GM23338 (cell line): ENCODE data around the gene GRID1. TPM values are rescaled to one million over a fixed set of nuclear protein-coding genes. Genes with fewer than 3 reads are reported as not detected.

ENCODE experiments used
- ATAC-seq: fragments of 200-7000 bp; cut with Tn5 transposase; 3 replicates; pipeline ENCODE4 v1.9.1; 2020
- DNase-seq: peaks from one replicate; pipeline ENCODE4 v3.0.0-alpha.2; 2015; ENCODE audit warnings: low spot score
- H2AFZ ChIP-seq: fragments of 200-600 bp; sonication (generic); 2 replicates; pipeline ENCODE4 v1.8.0; 2016; ENCODE audit warnings: antibody characterized with exemption, mild to moderate bottlenecking, moderate library complexity
- H3F3A ChIP-seq: fragments of 200-600 bp; sonication (generic); replicated peaks from 2 replicates; pipeline ENCODE4 v1.8.0; 2017; ENCODE audit warnings: antibody characterized with exemption, mixed run types, low read depth
- H3K27ac ChIP-seq: fragments of 200-600 bp; sonication (generic); 2 replicates; pipeline ENCODE4 v1.6.1; 2016; ENCODE audit warnings: low read depth
- H3K27me3 ChIP-seq: fragments of 200-600 bp; sonication (generic); 2 replicates; pipeline ENCODE4 v1.8.0; 2016; ENCODE audit warnings: mild to moderate bottlenecking, mixed run types, moderate library complexity; ENCODE audit not compliant: insufficient read depth
- H3K36me3 ChIP-seq: fragments of 200-600 bp; sonication (generic); 2 replicates; pipeline ENCODE4 v1.8.0; 2016; ENCODE audit warnings: mild to moderate bottlenecking; ENCODE audit not compliant: insufficient read depth
- H3K4me1 ChIP-seq: fragments of 200-600 bp; sonication (generic); 2 replicates; pipeline ENCODE4 v1.8.0; 2016; ENCODE audit warnings: mild to moderate bottlenecking, moderate library complexity; ENCODE audit not compliant: insufficient read depth
- H3K4me2 ChIP-seq: fragments of 200-600 bp; sonication (generic); 2 replicates; pipeline ENCODE4 v1.7.1; 2017; ENCODE audit warnings: mixed run types
- H3K4me3 ChIP-seq: fragments of 200-600 bp; sonication (generic); 2 replicates; pipeline ENCODE4 v1.6.1; 2016; ENCODE audit warnings: mixed run types
- H3K79me2 ChIP-seq: fragments of 200-600 bp; sonication (generic); replicated peaks from 2 replicates; pipeline ENCODE4 v1.8.0; 2017; ENCODE audit warnings: mild to moderate bottlenecking; ENCODE audit not compliant: insufficient read depth
- H3K9me2 ChIP-seq: fragments of 200-600 bp; sonication (generic); 2 replicates; pipeline ENCODE4 v1.8.0; 2017; ENCODE audit not compliant: insufficient read depth
- H4K20me1 ChIP-seq: fragments of 200-600 bp; sonication (generic); replicated peaks from 2 replicates; pipeline ENCODE4 v1.8.0; 2017; ENCODE audit warnings: mild to moderate bottlenecking; ENCODE audit not compliant: insufficient read depth
- H3K27ac Mint-ChIP-seq: 2 replicates; pipeline ENCODE4 v1.8.0; 2020; ENCODE audit warnings: inconsistent platforms, mild to moderate bottlenecking, moderate library complexity, mixed read lengths
- H3K27me3 Mint-ChIP-seq: 3 replicates; pipeline ENCODE4 v1.8.0; 2022; ENCODE audit warnings: low read depth, mild to moderate bottlenecking, moderate library complexity, mixed read lengths, inconsistent platforms; ENCODE audit not compliant: insufficient read depth, poor library complexity
- H3K36me3 Mint-ChIP-seq: 3 replicates; pipeline ENCODE4 v1.8.0; 2021; ENCODE audit warnings: low read depth, mild to moderate bottlenecking, inconsistent platforms, moderate library complexity, mixed read lengths
- H3K4me1 Mint-ChIP-seq: 3 replicates; pipeline ENCODE4 v1.8.0; 2020; ENCODE audit warnings: mild to moderate bottlenecking, inconsistent platforms, mixed read lengths
- H3K4me3 Mint-ChIP-seq: 3 replicates; pipeline ENCODE4 v1.8.0; 2021; ENCODE audit warnings: moderate library complexity, mild to moderate bottlenecking, inconsistent platforms, mixed read lengths
- H3K9me3 Mint-ChIP-seq: 3 replicates; pipeline ENCODE4 v1.8.0; 2020; ENCODE audit warnings: moderate library complexity, mild to moderate bottlenecking, inconsistent platforms, mixed read lengths
- CREB1 ChIP-seq: fragments of 250-450 bp; sonication (Bioruptor Pico); IDR thresholded peaks from 2 replicates; pipeline ENCODE4 v1.5.0; 2020; ENCODE audit warnings: low read depth, mild to moderate bottlenecking, moderate library complexity
- CTCF ChIP-seq, 2 experiments: fragments of 200-600 bp in 1 of 2; sonication (generic) in 1 of 2; conservative IDR thresholded peaks; 2 replicates each; pipeline versions ENCODE4 v1.5.1 to v1.6.1; 2016 to 2017; ENCODE audit warnings: antibody characterized with exemption in 2 of 2, low read depth in 2 of 2, mild to moderate bottlenecking in 2 of 2, moderate library complexity in 1 of 2
- EZH2 ChIP-seq: fragments of 200-600 bp; sonication (generic); IDR thresholded peaks from one replicate; pipeline ENCODE4 v1.8.0; 2017; ENCODE audit warnings: antibody characterized with exemption, mild to moderate bottlenecking, low read depth; ENCODE audit not compliant: unreplicated experiment
- EZH2phosphoT487 ChIP-seq: fragments of 200-600 bp; sonication (generic); IDR thresholded peaks from one replicate; pipeline ENCODE4 v1.8.1; 2018; ENCODE audit warnings: antibody characterized with exemption; ENCODE audit not compliant: unreplicated experiment
- POLR2AphosphoS5 ChIP-seq: IDR thresholded peaks from 2 replicates; pipeline ENCODE4 v1.6.1; 2016; ENCODE audit warnings: antibody characterized with exemption, low read depth
- STAT1 ChIP-seq: IDR thresholded peaks from one replicate; pipeline ENCODE4 v1.6.1; 2016; ENCODE audit warnings: antibody characterized with exemption; ENCODE audit not compliant: unreplicated experiment
- ZNF114 ChIP-seq: fragments of 250-450 bp; sonication (Bioruptor Pico); IDR thresholded peaks from 2 replicates; pipeline ENCODE4 v1.5.0; 2020; ENCODE audit warnings: mild to moderate bottlenecking, moderate library complexity
- ZNF331 ChIP-seq: fragments of 250-450 bp; sonication (Bioruptor Pico); IDR thresholded peaks from 2 replicates; pipeline ENCODE4 v1.5.0; 2020; ENCODE audit warnings: low read depth, mild to moderate bottlenecking, moderate library complexity
- polyA plus RNA-seq: library from polyadenylated mRNA; unstranded; fragments of >200 nt; fragmentation: Nextera tagmentation; extraction: Ambion mirVana; gene quantifications from 2 replicates; pipeline ENCODE4 v1.2.1, GENCODE V29; 2016
- total RNA-seq: library from RNA; depleted of rRNA; stranded (reverse); fragments of >200 nt; shearing (Covaris generic); gene quantifications from 2 replicates; pipeline ENCODE4 v1.2.3, GENCODE V29; 2014
- TF ChIP-seq, protein P1 (sequence below): fragments of 250-450 bp; sonication (Bioruptor Pico); IDR thresholded peaks from 2 replicates; pipeline ENCODE4 v1.5.0; 2020; ENCODE audit warnings: mild to moderate bottlenecking, moderate library complexity
- TF ChIP-seq, protein P2 (sequence below): IDR thresholded peaks from 2 replicates; pipeline ENCODE4 v1.6.1; 2016; ENCODE audit warnings: antibody characterized with exemption

The GRID1 gene
- total and polyA plus RNA-seq, 2 experiments from 2014 or later, result 0.14 to 0.15 TPM

DNA sequence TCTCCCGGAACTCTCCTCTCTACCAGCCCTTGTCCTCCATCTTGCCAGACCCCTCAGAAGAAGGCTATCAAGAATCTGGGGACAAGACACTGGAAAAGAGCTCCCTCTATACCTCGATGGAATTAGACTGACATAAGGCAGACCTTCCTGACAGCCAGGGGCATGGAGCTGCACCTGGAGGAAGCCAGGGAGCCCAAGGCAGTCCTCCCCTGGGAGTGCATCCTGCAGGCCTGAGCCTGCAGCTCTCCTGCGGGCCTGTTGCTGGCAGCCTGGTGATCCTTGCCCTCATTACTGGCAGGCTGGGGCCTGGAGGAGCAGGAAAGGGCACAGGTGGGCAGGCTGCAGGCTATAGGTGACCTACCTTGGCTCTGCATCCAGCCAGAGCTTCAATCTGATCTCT is 323.4 kb downstream of the GRID1 start:
- Histone ChIP-seq H3F3A (no peaks in the 10 kb centered on the region), H4K20me1 (no peaks in the 10 kb centered on the region), H2AFZ (no peak overlapping the region), H3K27ac (no peak overlapping the region), H3K4me1 (no peaks in the 10 kb centered on the region), H3K9me2 (no peaks in the 10 kb centered on the region), H3K79me2 (no peaks in the 10 kb centered on the region), H3K4me2 (no peak overlapping the region), H3K27me3 (no peaks in the 10 kb centered on the region), H3K4me3 (no peak overlapping the region), H3K36me3 (no peaks in the 10 kb centered on the region)
- no peaks in the 10 kb centered on the region for H3K27me3 Mint-ChIP-seq
- H3K27ac Mint-ChIP-seq, result no peak overlapping the region
- DNase-seq (no peak), ATAC-seq (no peak)
- no peak for TF ChIP-seq CREB1 (CRISPR knock-in tag)
- TF ChIP-seq EZH2, result no peak
- no peak for TF ChIP-seq CTCF (conservative IDR thresholded peaks at IDR 0.05; ENCODE audit: low read depth in 2 of 2)
- TF ChIP-seq, protein P1, sequence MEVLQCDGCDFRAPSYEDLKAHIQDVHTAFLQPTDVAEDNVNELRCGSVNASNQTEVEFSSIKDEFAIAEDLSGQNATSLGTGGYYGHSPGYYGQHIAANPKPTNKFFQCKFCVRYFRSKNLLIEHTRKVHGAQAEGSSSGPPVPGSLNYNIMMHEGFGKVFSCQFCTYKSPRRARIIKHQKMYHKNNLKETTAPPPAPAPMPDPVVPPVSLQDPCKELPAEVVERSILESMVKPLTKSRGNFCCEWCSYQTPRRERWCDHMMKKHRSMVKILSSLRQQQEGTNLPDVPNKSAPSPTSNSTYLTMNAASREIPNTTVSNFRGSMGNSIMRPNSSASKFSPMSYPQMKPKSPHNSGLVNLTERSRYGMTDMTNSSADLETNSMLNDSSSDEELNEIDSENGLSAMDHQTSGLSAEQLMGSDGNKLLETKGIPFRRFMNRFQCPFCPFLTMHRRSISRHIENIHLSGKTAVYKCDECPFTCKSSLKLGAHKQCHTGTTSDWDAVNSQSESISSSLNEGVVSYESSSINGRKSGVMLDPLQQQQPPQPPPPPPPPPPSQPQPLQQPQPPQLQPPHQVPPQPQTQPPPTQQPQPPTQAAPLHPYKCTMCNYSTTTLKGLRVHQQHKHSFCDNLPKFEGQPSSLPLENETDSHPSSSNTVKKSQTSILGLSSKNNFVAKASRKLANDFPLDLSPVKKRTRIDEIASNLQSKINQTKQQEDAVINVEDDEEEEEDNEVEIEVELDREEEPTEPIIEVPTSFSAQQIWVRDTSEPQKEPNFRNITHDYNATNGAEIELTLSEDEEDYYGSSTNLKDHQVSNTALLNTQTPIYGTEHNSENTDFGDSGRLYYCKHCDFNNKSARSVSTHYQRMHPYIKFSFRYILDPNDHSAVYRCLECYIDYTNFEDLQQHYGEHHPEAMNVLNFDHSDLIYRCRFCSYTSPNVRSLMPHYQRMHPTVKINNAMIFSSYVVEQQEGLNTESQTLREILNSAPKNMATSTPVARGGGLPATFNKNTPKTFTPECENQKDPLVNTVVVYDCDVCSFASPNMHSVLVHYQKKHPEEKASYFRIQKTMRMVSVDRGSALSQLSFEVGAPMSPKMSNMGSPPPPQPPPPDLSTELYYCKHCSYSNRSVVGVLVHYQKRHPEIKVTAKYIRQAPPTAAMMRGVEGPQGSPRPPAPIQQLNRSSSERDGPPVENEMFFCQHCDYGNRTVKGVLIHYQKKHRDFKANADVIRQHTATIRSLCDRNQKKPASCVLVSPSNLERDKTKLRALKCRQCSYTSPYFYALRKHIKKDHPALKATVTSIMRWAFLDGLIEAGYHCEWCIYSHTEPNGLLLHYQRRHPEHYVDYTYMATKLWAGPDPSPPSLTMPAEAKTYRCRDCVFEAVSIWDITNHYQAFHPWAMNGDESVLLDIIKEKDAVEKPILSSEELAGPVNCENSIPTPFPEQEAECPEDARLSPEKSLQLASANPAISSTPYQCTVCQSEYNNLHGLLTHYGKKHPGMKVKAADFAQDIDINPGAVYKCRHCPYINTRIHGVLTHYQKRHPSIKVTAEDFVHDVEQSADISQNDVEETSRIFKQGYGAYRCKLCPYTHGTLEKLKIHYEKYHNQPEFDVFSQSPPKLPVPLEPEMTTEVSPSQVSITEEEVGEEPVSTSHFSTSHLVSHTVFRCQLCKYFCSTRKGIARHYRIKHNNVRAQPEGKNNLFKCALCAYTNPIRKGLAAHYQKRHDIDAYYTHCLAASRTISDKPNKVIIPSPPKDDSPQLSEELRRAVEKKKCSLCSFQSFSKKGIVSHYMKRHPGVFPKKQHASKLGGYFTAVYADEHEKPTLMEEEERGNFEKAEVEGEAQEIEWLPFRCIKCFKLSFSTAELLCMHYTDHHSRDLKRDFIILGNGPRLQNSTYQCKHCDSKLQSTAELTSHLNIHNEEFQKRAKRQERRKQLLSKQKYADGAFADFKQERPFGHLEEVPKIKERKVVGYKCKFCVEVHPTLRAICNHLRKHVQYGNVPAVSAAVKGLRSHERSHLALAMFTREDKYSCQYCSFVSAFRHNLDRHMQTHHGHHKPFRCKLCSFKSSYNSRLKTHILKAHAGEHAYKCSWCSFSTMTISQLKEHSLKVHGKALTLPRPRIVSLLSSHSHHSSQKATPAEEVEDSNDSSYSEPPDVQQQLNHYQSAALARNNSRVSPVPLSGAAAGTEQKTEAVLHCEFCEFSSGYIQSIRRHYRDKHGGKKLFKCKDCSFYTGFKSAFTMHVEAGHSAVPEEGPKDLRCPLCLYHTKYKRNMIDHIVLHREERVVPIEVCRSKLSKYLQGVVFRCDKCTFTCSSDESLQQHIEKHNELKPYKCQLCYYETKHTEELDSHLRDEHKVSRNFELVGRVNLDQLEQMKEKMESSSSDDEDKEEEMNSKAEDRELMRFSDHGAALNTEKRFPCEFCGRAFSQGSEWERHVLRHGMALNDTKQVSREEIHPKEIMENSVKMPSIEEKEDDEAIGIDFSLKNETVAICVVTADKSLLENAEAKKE (CRISPR knock-in tag), result no peak
- TF ChIP-seq, protein P2, sequence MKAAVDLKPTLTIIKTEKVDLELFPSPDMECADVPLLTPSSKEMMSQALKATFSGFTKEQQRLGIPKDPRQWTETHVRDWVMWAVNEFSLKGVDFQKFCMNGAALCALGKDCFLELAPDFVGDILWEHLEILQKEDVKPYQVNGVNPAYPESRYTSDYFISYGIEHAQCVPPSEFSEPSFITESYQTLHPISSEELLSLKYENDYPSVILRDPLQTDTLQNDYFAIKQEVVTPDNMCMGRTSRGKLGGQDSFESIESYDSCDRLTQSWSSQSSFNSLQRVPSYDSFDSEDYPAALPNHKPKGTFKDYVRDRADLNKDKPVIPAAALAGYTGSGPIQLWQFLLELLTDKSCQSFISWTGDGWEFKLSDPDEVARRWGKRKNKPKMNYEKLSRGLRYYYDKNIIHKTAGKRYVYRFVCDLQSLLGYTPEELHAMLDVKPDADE, result no peak
- TF ChIP-seq ZNF331 (CRISPR knock-in tag), result no peak
- TF ChIP-seq ZNF114 (CRISPR knock-in tag), result no peak
- TF ChIP-seq POLR2AphosphoS5, result no peak
- no peak for TF ChIP-seq STAT1
- no peak for TF ChIP-seq EZH2phosphoT487
- H3K4me3 Mint-ChIP-seq, result no peak overlapping the region
- no peaks in the 10 kb centered on the region; the same call in 2 of the 3 replicates for H3K4me1 Mint-ChIP-seq
- peaks cover 83% of the 10 kb centered on the region for H3K9me3 Mint-ChIP-seq
- H3K36me3 Mint-ChIP-seq, result no peaks in the 10 kb centered on the region; the same call in 2 of the 3 replicates
